Loucy (cell line): Measurements from ENCODE around the gene RGS19.

Experiments used
- H2AFZ ChIP-seq: fragments of 200-600 bp; sonication (generic); 2 replicates; pipeline ENCODE4 v1.6.0; 2016; ENCODE audit warnings: antibody characterized with exemption, mild to moderate bottlenecking, low read length, moderate library complexity
- H3F3A ChIP-seq: fragments of 200-600 bp; 2 replicates; pipeline ENCODE4 v1.6.0; 2016; ENCODE audit warnings: antibody characterized with exemption, low read depth, mild to moderate bottlenecking
- H3K27me3 ChIP-seq: fragments of 200-600 bp; sonication (generic); 2 replicates; pipeline ENCODE4 v1.6.1; 2014; ENCODE audit warnings: low read length, mild to moderate bottlenecking; ENCODE audit not compliant: insufficient read depth, poor library complexity, severe bottlenecking
- H3K36me3 ChIP-seq: fragments of 200-600 bp; sonication (generic); 2 replicates; pipeline ENCODE4 v1.6.1; 2016; ENCODE audit warnings: low read length; ENCODE audit not compliant: insufficient read depth
- H3K4me1 ChIP-seq: fragments of 200-600 bp; sonication (generic); 2 replicates; pipeline ENCODE4 v1.5.1; 2014; ENCODE audit warnings: low read length, mild to moderate bottlenecking; ENCODE audit not compliant: insufficient read depth, poor library complexity, severe bottlenecking
- H3K4me2 ChIP-seq: fragments of 200-600 bp; sonication (generic); 2 replicates; pipeline ENCODE4 v1.6.0; 2014; ENCODE audit warnings: antibody characterized with exemption, low read length, low read depth, mild to moderate bottlenecking; ENCODE audit not compliant: poor library complexity, severe bottlenecking
- H3K4me3 ChIP-seq: fragments of 200-600 bp; sonication (generic); 2 replicates; pipeline ENCODE4 v1.5.1; 2014; ENCODE audit warnings: low read length, mild to moderate bottlenecking, mixed read lengths; ENCODE audit not compliant: poor library complexity, severe bottlenecking
- H3K79me2 ChIP-seq: fragments of 200-600 bp; sonication (generic); 2 replicates; pipeline ENCODE4 v1.6.1; 2014; ENCODE audit warnings: low read length; ENCODE audit not compliant: insufficient read depth
- H3K9ac ChIP-seq: fragments of 200-600 bp; sonication (generic); 2 replicates; pipeline ENCODE4 v1.6.0; 2014; ENCODE audit warnings: mild to moderate bottlenecking, low read depth, low read length, moderate library complexity; ENCODE audit not compliant: poor library complexity, severe bottlenecking
- H3K9me2 ChIP-seq: fragments of 200-600 bp; sonication (generic); replicated peaks from 2 replicates; pipeline ENCODE4 v1.6.1; 2016; ENCODE audit warnings: low read depth, low read length, mixed read lengths
- H3K9me3 ChIP-seq: fragments of 200-600 bp; sonication (generic); 2 replicates; pipeline ENCODE4 v1.6.1; 2014; ENCODE audit warnings: mild to moderate bottlenecking, antibody characterized with exemption, low read length, low read depth; ENCODE audit not compliant: insufficient read depth
- H4K20me1 ChIP-seq: fragments of 200-600 bp; sonication (generic); 2 replicates; pipeline ENCODE4 v1.6.0; 2014; ENCODE audit warnings: antibody characterized with exemption, low read length, mild to moderate bottlenecking; ENCODE audit not compliant: insufficient read depth, poor library complexity, severe bottlenecking
- EZH2phosphoT487 ChIP-seq: fragments of 200-600 bp; IDR thresholded peaks from 2 replicates; pipeline ENCODE4 v1.6.1; 2018; ENCODE audit warnings: antibody characterized with exemption, mild to moderate bottlenecking, moderate library complexity, borderline replicate concordance
- TF ChIP-seq, protein P1 (sequence below): fragments of 200-600 bp; sonication (generic); conservative IDR thresholded peaks from 2 replicates; pipeline ENCODE4 v1.5.1; 2014; ENCODE audit warnings: mild to moderate bottlenecking, antibody characterized with exemption, low read length

Gene RGS19

GRCh38 chr20:64104667-64105451 lies 25.5 kb upstream of the RGS19 start:
- no peaks in the 10 kb centered on the region for H3F3A ChIP-seq
- TF ChIP-seq EZH2phosphoT487 = no peak
- TF ChIP-seq, protein P1, sequence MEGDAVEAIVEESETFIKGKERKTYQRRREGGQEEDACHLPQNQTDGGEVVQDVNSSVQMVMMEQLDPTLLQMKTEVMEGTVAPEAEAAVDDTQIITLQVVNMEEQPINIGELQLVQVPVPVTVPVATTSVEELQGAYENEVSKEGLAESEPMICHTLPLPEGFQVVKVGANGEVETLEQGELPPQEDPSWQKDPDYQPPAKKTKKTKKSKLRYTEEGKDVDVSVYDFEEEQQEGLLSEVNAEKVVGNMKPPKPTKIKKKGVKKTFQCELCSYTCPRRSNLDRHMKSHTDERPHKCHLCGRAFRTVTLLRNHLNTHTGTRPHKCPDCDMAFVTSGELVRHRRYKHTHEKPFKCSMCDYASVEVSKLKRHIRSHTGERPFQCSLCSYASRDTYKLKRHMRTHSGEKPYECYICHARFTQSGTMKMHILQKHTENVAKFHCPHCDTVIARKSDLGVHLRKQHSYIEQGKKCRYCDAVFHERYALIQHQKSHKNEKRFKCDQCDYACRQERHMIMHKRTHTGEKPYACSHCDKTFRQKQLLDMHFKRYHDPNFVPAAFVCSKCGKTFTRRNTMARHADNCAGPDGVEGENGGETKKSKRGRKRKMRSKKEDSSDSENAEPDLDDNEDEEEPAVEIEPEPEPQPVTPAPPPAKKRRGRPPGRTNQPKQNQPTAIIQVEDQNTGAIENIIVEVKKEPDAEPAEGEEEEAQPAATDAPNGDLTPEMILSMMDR = no peak
- no peak overlapping the region for H3K9ac ChIP-seq
- no peaks in the 10 kb centered on the region for H3K36me3 ChIP-seq
- H3K9me2 ChIP-seq = no peaks in the 10 kb centered on the region
- no peak overlapping the region for H3K4me3 ChIP-seq
- no peaks in the 10 kb centered on the region for H3K27me3 ChIP-seq
- no peaks in the 10 kb centered on the region for H4K20me1 ChIP-seq
- H2AFZ ChIP-seq = no peak overlapping the region
- H3K79me2 ChIP-seq = no peaks in the 10 kb centered on the region
- H3K4me1 ChIP-seq = peaks cover 19% of the 10 kb centered on the region
- no peak overlapping the region for H3K4me2 ChIP-seq
- H3K9me3 ChIP-seq = no peaks in the 10 kb centered on the region

GRCh38 chr20:64103871-64104666 lies 24.8 kb upstream of the RGS19 start:
- Histone ChIP-seq H3K9me2 (no peaks in the 10 kb centered on the region), H3K79me2 (no peaks in the 10 kb centered on the region), H4K20me1 (no peaks in the 10 kb centered on the region), H3K9me3 (no peaks in the 10 kb centered on the region), H2AFZ (no peak overlapping the region), H3F3A (no peaks in the 10 kb centered on the region), H3K27me3 (no peaks in the 10 kb centered on the region), H3K36me3 (no peaks in the 10 kb centered on the region), H3K4me2 (no peak overlapping the region), H3K9ac (no peak overlapping the region), H3K4me3 (no peak overlapping the region), H3K4me1 (peaks cover 23% of the 10 kb centered on the region)
- TF ChIP-seq EZH2phosphoT487 = no peak
- TF ChIP-seq, protein P1 = no peak

DNA sequence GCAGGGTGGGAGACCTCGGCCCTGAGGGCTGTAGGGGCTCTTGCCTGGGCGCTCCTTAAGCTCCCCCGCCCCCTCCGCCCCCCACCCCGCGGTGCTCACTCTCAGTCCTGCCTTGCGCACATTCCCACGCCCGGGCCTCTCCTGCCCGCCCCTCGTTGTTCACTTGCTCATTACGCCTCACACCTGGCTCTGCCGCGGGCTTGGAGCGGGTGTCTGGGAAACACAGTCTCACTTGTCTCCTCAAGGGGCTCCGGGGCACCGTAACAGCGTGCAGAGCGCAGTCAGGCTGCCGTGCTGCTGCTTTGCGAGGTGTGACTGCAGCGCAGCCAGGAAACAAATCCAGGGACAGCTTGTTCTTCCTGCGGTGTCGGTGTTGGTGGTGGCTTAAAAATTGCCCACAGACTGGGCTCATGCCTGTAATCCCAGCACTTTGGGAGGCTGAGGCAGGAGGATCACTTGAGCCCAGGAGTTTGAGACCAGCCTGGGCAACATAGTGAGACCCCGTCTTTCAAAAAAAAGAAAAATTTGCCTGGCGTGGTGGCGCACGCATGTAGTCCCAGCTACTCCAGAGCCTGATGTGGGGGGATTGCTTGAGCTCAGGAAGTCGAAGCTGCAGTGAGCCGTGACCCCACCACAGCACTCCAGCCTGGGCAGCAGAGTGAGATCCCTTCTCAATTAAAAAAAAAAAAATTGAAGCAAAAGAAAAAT lies 23.5 kb upstream of the RGS19 start:
- Histone ChIP-seq H3K4me3 (peak overlapping the region; percentile 76), H3K79me2 (no peaks in the 10 kb centered on the region), H2AFZ (peak overlapping the region; percentile 95; the same call in 1 of the 2 replicates), H3K9me2 (no peaks in the 10 kb centered on the region), H3K4me1 (peaks cover 23% of the 10 kb centered on the region), H3K9ac (peak overlapping the region; percentile 75), H4K20me1 (no peaks in the 10 kb centered on the region), H3K36me3 (no peaks in the 10 kb centered on the region), H3F3A (no peaks in the 10 kb centered on the region), H3K4me2 (peak overlapping the region; percentile 94), H3K27me3 (no peaks in the 10 kb centered on the region), H3K9me3 (no peaks in the 10 kb centered on the region)
- TF ChIP-seq, protein P1 = no peak
- no peak for TF ChIP-seq EZH2phosphoT487
